NCI-H82 (cell line): ENCODE data around the gene TRAPPC3.
"Not testable (repeated sequence)": the region's sequence is repeated elsewhere in the genome, so short reads cannot be mapped to it uniquely, and the experiment has no call there.

Experiments used
- DNase-seq: peaks from one replicate; lab custom pipeline; 2025; lab: John Stamatoyannopoulos, UW

The TRAPPC3 gene

DNA sequence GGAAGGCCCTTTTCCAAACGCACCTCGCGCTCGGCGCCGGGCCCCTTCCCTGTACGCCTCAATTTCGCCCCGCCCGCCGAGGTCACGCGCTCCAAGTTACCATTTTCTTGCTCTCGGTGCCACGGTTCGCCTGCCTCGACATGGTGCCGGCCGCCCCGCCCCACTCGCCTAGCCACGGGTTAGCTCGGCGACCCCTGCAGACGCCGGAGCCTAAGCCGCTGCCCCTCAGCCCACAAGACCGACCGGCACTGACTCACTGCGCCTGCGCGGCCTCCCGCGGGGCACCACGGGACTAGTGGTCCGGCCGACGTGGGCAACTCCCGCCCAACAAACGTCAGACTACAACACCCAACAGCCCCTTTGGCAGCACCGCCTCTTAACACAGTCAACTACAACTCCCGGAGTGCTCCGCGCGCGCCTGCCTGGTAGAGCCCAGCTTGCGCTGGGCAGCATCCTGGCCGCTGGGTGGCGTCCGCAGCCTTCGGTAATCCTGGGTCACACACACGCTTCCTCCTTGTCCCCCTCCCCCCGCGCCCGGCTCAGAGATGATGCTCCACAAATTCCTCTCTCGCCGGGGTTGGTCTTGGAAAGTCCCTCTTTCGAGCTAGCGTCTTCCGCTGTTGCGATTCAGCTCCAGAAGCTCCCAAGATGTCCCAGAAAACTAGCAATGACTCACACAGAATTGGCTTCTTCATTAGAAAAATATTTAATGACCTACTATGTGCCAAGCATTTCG, at the start of gene TRAPPC3:
TRAPPC3 (minus strand) TSS at position 250 of the 736 bp plus-strand sequence; CDS start at position 142, 108 bp downstream.
- peak; percentile 100 for DNase-seq

DNA sequence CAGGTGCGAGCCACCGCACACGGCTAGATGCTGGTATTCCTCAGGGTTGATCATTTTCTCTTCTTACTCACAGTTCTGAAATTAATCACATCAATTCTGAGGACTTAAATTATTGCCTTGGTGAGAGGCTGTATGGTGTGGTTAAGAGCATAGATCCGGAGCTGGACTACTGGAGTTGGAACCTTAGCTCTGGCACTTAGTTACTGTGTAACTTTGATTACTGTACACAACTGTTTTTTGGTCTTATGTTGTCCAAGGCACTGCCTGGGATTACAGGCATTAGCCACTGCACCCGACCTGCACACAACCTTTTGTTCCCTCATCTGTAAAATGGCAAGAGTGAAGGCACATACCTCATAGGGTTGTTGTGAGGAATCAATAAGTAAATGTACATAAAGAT, 49.4 kb upstream of the TRAPPC3 start:
- no peak for DNase-seq

DNA sequence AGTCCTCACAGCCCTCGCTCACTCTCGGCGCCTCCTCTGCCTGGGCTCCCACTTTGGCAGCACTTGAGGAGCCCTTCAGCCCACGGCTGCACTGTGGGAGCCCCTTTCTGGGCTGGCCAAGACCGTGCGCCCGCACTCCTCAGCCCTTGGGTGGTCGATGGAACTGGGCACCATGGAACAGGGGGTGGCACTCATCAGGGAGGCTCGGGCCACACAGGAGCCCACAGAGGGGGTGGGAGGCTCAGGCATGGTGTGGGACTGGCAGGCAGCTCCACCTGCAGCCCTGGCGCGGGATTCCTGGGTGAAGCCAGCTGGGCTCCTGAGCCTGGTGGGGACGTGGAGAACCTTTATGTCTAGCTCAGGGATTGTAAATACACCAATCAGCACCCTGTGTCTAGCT, 47.5 kb upstream of the TRAPPC3 start:
- not testable (repeated sequence) for DNase-seq

DNA sequence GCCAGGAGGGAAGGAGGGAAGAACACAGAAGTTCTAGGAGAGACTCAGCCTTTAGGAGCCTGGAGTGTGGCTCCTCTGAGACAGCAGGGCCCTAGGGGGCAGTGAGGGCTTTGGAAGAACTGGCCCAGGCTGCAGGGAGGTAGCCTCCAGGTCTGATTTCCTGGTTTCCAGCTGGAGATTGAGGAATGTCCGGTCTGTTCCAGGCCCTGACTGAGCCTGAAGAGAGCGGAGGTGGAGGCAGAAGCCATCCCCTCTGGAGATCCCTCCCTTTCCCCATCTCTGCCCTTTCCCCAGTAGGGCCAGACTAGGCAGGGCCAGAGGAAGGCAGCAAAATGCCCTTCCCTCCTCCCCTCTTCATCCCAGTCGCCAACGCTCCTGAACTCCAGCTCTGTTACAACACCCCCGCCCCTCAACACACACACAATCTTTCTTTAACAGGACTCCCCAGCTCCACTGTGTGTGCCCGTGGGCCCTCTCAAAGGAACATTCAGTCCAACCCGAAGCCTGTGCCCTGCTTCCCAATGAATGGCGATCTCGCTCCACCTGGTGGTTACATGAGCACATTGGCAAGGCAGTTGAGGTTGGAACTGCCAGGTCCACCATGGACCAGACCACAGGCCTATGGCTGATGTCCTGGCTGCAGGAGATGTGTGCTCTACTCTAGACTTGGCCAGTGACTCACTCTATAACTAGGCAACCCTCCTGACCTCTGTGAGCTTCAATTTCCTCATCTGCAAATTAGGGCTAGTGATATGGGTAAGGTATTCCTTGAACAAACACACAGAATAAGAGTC, 38.7 kb upstream of the TRAPPC3 start:
- DNase-seq = peak; percentile 93

- no peak for DNase-seq
These were observed 34.1 kb upstream of the TRAPPC3 start for GRCh38 chr1:36183309-36183856.

DNA sequence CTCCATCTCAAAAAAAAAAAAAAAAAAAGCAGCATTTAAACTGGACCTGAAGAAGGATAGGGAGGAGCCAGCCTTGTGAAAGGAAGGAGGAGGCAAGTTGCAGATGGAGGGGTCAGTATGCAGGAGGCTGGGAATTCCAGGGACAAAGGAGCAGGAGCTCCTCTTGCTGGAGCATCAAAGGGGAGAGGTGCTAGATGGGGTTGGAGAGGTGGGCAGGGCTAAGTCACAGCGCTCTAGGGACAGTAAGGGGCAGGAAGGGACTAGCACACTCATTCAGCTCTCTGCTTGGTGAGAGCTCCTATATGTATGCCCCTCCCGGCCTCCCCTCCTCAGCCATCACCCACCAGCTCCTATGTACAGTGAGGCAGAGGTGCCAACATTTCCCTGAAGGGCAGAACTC, 33.4 kb upstream of the TRAPPC3 start:
- no peak for DNase-seq

GRCh38 chr1:36179220-36179600, 29.9 kb upstream of the TRAPPC3 start:
- DNase-seq = no peak

DNA sequence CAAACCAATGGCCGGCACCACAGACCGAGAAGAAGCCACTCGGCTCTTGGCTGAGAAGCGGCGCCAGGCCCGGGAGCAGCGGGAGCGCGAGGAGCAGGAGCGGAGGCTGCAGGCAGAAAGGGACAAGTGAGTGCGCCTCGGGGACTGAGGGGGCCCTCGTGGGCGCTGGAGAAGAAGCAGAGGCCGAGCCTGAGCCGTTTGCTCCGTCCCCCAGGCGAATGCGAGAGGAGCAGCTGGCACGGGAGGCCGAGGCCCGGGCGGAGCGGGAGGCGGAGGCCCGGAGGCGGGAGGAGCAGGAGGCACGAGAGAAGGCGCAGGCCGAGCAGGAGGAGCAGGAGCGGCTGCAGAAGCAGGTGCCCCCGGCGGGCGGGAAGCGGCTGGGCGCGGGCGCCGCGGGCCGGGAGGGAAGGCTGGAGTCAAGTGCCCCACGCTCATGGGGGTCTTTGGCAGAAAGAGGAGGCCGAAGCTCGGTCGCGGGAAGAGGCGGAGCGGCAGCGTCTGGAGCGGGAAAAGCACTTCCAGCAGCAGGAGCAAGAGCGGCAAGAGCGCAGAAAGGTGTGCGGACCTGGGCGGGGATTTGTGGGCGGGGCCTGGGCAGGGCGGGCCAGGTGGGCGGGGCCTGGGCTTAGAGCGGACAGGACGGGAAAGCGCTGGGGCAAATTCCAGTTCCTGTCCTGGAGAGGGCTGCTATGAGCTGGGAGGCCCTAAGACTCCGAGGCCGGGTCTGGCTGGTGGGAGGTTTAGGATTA, 29.4 kb upstream of the TRAPPC3 start:
- peak; percentile 21 for DNase-seq

DNA sequence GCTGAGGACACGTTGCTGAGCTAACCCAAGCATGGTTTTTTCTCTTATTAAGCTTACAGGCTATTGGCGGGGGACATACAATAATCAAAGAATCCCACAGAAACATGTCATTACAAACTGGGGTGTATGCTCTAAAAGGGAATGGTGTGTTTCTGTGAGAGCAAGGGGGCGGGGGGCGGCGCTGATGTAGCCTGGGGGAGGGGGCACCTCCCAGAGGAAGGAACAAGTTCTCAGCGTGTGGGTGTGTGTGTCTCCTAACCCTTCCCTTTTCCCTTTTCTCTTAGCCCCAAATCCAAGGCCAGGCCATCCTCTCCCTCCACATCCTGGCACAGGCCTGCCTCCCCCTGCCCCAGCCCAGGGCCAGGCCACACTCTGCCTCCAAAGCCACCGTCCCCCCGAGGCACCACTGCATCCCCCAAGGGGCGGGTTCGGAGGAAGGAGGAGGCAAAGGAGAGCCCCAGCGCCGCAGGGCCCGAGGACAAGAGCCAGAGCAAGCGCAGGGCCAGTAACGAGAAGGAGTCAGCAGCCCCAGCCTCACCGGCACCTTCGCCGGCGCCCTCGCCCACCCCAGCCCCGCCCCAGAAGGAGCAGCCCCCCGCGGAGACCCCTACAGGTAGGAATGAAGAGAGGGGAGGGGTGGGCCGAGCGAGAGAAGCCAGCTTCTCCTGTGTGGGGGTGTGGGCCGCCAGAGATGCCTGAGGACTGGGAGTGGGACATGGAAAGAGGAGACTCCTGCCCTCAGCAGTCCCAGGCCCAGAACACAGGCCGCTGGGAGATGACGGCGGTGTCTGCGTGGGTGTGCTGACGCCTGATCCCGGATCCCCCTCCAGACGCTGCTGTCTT, 28.5 kb upstream of the TRAPPC3 start:
- DNase-seq = no peak

DNA sequence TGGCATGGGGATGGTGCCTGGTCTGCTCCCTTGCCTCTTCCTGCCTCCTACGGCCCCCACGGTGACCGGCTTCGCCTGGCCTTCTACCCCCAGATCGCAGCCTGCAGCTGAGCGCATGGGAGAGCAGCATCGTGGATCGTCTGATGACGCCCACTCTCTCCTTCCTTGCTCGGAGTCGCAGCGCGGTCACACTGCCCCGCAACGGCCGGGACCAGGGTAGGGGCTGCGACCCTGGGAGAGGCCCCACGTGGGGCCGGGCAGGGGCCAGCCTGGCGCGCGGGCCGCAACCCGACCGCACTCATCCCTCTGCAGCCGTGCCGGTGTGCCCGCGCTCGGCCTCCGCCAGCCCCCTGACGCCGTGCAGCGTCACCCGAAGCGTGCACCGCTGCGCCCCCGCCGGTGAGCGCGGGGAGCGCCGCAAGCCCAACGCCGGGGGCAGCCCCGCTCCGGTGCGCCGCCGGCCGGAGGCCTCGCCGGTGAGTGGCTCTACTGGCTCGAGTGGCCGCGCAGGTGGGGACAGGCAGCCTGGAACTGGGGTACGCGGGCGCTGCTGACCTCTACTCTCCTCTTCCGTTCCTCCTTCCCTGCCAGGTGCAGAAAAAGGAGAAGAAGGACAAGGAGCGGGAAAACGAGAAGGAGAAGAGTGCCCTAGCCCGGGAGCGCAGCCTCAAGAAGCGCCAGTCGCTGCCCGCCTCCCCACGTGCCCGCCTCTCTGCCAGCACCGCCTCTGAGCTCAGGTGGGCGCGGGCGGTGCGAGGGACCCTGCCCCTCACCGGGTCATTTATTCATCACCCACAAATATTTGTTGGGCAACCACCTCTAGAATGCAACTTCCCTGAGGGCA, 27.0 kb upstream of the TRAPPC3 start:
- no peak for DNase-seq

GRCh38 chr1:36175137-36176095, 26.1 kb upstream of the TRAPPC3 start:
- peak; percentile 42 for DNase-seq

DNA sequence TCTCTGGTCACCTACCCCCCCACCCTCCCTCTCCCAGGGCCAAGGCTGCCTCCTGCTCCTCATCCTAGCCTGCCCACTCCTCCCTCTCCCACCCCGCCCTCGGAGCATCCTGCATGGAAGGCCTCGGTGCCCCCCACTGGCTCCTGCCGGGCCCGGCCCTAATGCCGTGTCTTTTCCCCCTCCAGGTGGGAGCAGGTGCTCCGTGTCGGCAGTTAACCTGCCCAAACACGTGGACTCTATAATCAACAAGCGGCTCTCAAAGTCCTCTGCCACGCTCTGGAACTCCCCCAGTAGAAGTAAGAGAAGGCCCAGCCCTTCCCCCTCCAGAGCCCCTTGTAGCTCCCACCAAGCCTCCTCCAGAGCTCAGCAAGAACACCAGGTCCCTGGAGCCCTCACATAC, 25.4 kb upstream of the TRAPPC3 start:
- DNase-seq = no peak

DNA sequence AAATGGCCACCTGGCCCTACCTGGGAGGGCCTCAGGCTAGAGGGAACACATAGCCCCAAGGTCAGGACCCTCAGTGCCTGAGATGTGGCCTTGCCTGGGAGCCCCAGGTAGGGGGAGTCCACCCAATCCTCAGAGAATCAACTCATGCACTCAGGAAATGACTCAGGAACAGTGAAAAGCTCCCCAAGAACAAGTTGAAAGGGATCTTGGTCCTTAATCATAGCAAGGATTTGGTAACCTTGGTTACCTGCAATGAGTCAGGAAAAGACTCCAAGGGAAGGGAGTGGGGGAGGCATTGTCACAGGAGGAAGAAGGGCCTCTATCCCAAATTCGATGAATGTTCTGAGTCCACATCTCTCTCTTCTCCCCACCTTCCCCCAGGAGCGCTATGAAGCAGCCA, 23.7 kb upstream of the TRAPPC3 start:
- DNase-seq = no peak

DNA sequence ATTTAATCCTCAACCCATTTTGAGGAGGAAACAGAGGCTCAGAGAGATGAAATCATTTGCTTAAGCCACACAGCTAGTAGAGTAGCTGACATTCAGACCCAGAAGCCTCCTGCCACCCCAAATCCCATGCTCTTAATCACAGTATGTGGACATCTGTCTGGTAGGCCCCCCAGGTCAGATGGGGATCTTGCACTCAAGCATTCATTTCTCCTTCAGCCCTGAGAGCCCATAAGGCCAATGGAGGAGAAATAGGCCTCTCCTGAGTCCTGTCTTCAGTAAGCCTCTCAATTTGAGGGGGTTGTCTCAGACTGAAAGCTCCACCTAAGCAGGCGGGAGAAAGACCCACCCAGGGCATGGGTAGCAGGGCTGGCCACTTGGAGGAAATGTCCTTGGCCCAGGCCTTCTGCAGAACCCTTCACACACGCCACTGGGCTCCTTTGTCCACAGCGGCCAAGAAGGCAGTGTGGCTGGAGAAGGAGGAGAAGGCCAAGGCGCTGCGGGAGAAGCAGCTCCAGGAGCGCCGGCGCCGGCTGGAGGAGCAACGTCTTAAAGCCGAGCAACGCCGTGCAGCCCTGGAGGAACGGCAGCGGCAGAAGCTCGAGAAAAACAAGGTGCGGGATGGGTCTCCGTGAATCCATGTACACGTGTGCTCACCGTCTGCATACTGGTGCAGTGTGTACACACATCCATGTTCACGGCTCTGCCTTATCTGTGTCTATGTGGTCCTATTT, 22.9 kb upstream of the TRAPPC3 start:
- no peak for DNase-seq

DNA sequence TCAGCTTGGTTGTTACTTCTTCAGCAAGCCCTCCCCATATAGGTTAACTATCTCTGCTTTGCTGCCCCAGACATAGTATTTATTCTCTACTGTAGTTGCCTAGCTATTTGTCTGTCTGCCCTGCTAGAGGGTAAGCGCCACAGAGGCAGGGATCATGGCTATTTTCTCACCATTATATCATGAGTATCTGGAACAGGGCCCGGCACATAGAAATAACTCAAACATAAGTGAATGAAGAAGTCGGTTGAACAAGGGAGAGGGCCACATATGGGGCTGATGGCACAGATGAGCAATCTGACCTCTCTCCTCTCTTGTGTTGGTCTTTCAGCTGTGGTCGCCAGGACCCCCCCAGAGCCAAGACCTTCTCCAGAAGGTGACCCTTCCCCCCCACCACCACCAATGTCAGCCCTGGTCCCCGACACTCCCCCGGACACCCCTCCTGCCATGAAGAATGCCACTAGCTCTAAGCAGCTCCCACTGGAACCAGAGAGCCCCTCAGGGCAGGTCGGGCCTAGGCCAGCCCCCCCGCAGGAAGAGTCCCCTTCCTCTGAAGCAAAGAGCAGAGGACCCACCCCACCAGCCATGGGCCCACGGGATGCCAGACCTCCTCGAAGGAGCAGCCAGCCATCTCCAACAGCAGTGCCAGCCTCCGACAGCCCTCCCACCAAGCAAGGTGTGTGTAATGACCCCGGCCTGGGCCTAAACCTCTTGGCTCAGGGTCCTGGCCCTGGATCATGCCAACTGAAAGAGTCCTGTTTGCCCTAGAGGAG, 21.5 kb upstream of the TRAPPC3 start:
- no peak for DNase-seq

DNA sequence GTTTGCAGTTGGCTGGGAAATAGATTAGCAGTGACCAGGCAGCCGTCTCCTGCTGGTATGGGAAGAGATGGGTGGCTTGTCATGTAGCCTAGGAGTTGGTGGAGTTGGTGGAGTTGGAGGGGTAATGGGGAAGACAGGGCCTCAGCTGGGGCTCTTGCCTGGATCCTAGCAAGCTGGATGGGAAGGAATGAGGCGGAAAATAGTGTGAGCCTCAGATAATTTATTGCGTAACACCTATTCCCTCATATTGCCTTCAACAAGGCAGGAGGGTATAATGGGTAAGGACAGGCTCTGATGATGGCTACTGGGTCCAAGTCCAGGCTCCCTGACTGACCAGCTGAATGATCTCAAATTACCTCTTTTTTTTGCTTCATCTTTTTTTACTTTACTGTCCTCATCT, 19.2 kb upstream of the TRAPPC3 start:
- DNase-seq = no peak

DNA sequence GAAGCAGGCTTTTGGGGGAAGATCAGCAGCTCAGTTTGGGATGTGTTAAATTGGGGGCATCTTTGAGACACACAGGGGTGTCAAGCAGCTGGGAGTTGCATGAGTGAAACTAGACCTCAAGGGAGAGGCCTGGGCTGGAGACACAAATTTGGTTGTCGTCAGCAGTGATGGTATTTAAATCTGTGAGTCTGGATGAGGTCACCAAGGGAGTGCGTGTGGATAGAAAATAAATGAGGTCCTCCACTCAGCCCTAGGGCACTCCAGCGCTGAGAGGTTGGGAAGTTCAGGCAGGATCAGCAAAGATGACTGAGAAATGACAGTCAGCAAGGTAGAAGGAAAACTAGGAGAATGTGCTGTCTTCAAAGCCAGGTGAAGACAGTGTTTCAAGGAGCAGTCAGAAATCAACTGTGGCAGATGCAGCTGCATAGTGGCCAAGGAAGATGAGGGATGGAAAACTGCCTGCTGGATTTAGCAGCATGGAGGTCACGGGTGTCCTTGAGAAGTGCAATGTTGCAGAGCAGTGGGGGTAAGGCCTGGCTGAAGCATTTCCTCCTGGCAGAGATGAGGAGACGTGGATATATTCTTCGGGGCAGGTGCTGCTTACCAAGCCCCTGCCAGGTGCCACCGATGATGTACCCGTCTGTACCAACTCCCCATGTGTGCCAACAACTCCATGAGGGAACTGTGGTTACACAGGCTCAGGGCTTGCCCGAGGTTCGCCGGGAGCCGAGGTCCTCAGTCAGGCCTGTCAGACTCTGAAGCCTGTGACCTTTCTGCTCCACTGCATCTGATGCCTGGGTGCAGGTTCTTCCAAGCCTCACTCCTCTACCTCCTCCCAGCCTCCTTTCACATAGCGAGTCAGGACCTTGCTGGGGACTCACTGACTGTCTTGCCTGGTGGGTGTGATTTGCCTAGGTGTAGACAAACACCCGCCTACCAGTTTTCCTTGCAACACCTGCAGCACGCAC, 17.9 kb upstream of the TRAPPC3 start:
- DNase-seq = no peak
